K562 (cell line): ENCODE results near the gene ARRB2. TPM values are rescaled to one million over a fixed set of nuclear protein-coding genes. Genes with fewer than 3 reads are reported as not detected.
A peak's percentile ranks its signal among the peaks of the same experiment; 100 is the strongest.

Source experiments
- ATAC-seq: fragments of 200-7000 bp; cut with Tn5 transposase; 3 replicates; pipeline ENCODE4 v1.9.1; 2020; ENCODE audit warnings: moderate library complexity
- BruUV-seq: library from RNA; stranded (reverse); fragments of 400-500 nt; replicated peaks from 2 replicates; lab custom pipeline; 2021; lab: Mats Ljungman, UMichigan
- CTCF ChIA-PET: fragments of 300-600 bp; formaldehyde crosslinking; extraction: SDS; loops from one replicate; lab custom pipeline; 2021; ENCODE audit warnings: low intra/inter-chr PET ratio; lab: Yijun Ruan, JAX
- POLR2A ChIA-PET: fragments of 300-600, 350-650 bp; sonication (Branson Sonifier 250); formaldehyde crosslinking; extraction: SDS; loops from one replicate; lab custom pipeline; 2021; ENCODE audit warnings: antibody characterized with exemption, inconsistent platforms; lab: Yijun Ruan, JAX
- DNase-seq, 4 experiments: peaks; one replicate each; pipeline versions ENCODE4 v3.0.0 to v3.0.0-alpha.2; 2011 to 2018; ENCODE audit warnings: low spot score in 3 of 4, mixed read lengths in 3 of 4; ENCODE audit errors: extremely low read depth in 1 of 4
- FAIRE-seq: peaks from 2 replicates; lab custom pipeline; 2011; peaks lifted over from hg19 to GRCh38; lab: Jason Lieb, UNC
- H2AFZ ChIP-seq: 2 replicates; pipeline ENCODE4 v1.6.0; 2011; ENCODE audit warnings: low read depth, low read length, control low read depth, inconsistent platforms
- H3K27ac ChIP-seq: fragments of 200-600 bp; 3 replicates; pipeline ENCODE4 v1.8.0; 2011; ENCODE audit warnings: low read depth, mild to moderate bottlenecking, control low read depth, inconsistent platforms, low read length, moderate library complexity, mixed read lengths; ENCODE audit errors: extremely low read depth
- H3K27me3 ChIP-seq, 2 experiments: fragments of 300-600 bp in 1 of 2; 2 replicates in 1 of 2; 3 replicates in 1 of 2; pipeline versions ENCODE4 v1.6.0 to v1.8.0; 2011; ENCODE audit warnings: inconsistent platforms in 2 of 2, low read length in 2 of 2, mild to moderate bottlenecking in 1 of 2, mixed read lengths in 1 of 2, moderate library complexity in 1 of 2; ENCODE audit not compliant: control insufficient read depth in 2 of 2, insufficient read depth in 2 of 2
- H3K36me3 ChIP-seq: fragments of 300-600 bp; 3 replicates; pipeline ENCODE4 v1.8.0; 2011; ENCODE audit warnings: mild to moderate bottlenecking, low read length, inconsistent platforms; ENCODE audit not compliant: control insufficient read depth, insufficient read depth
- H3K4me1 ChIP-seq, 2 experiments: fragments of 200-600 bp in 1 of 2; replicated peaks in 1 of 2; 2 replicates in 1 of 2; 3 replicates in 1 of 2; pipeline versions ENCODE4 v1.5.1 to v1.8.0; 2011; ENCODE audit warnings: inconsistent platforms in 2 of 2, low read length in 2 of 2, mild to moderate bottlenecking in 1 of 2, mixed read lengths in 1 of 2, moderate library complexity in 1 of 2; ENCODE audit not compliant: control insufficient read depth in 2 of 2, insufficient read depth in 2 of 2
- H3K4me2 ChIP-seq: 2 replicates; pipeline ENCODE4 v1.6.1; 2011; ENCODE audit warnings: low read length, control low read depth, inconsistent platforms, mixed read lengths; ENCODE audit not compliant: insufficient read depth
- H3K4me3 ChIP-seq: fragments of 200-600 bp; sonication (generic), shearing (Covaris generic); 2 replicates; pipeline ENCODE4 v1.5.1; 2016; ENCODE audit warnings: control low read depth, inconsistent platforms
- H3K79me2 ChIP-seq: fragments of 200-600 bp; 3 replicates; pipeline ENCODE4 v1.8.0; 2011; ENCODE audit warnings: low read length, inconsistent platforms; ENCODE audit not compliant: control insufficient read depth, insufficient read depth
- H3K9ac ChIP-seq, 2 experiments: 2 replicates each; pipeline versions ENCODE4 v1.6.0 to v1.6.1; 2011; ENCODE audit warnings: low read depth in 2 of 2, low read length in 2 of 2, control low read depth in 1 of 2, inconsistent platforms in 1 of 2, mild to moderate bottlenecking in 1 of 2, mixed read lengths in 1 of 2; ENCODE audit not compliant: insufficient read depth in 1 of 2
- H3K9me1 ChIP-seq: one replicate; pipeline ENCODE4 v1.6.0; 2011; ENCODE audit warnings: inconsistent platforms, mild to moderate bottlenecking, low read length, moderate library complexity; ENCODE audit not compliant: control insufficient read depth, insufficient read depth
- H3K9me3 ChIP-seq: replicated peaks from 2 replicates; pipeline ENCODE4 v1.5.1; 2011; ENCODE audit warnings: low read depth, low read length, inconsistent platforms; ENCODE audit not compliant: control insufficient read depth, insufficient read depth
- H4K20me1 ChIP-seq: replicated peaks from 2 replicates; pipeline ENCODE4 v1.6.1; 2011; ENCODE audit warnings: low read length, inconsistent platforms, mixed read lengths; ENCODE audit not compliant: control insufficient read depth, insufficient read depth
- ETS2 ChIP-seq: IDR thresholded peaks from 2 replicates; pipeline ENCODE4 v1.6.1; 2016; ENCODE audit warnings: borderline replicate concordance, missing genetic modification characterization, mild to moderate bottlenecking, moderate library complexity, missing compliant biosample characterization; ENCODE audit not compliant: poor library complexity, severe bottlenecking
- HMGN3 ChIP-seq: IDR thresholded peaks from 2 replicates; pipeline ENCODE4 v1.6.1; 2011; ENCODE audit warnings: borderline replicate concordance, low read depth, mild to moderate bottlenecking, mixed read lengths, low read length; ENCODE audit not compliant: insufficient read length; ENCODE audit errors: extremely low read depth
- MCM3 ChIP-seq: fragments of 450-650 bp; IDR thresholded peaks from 2 replicates; pipeline ENCODE4 v1.6.1; 2016
- MLLT1 ChIP-seq, 2 experiments: fragments of 450-650 bp; IDR thresholded peaks; 2 replicates each; pipeline ENCODE4 v1.6.1; 2016
- PURB ChIP-seq: sonication (generic); formaldehyde crosslinking; IDR thresholded peaks from 2 replicates; pipeline ENCODE4 v1.9.0; 2021; ENCODE audit warnings: low read depth, mild to moderate bottlenecking, missing genetic modification reagents
- RBFOX2 ChIP-seq: fragments of 200-400 bp; formaldehyde crosslinking; IDR thresholded peaks from 2 replicates; pipeline ENCODE4 v1.6.1; 2017; ENCODE audit warnings: low read depth, mild to moderate bottlenecking, low read length, moderate library complexity
- SPI1 ChIP-seq: IDR thresholded peaks from 2 replicates; pipeline ENCODE4 v1.6.1; 2011; ENCODE audit warnings: low read depth, low read length, control low read depth, borderline replicate concordance
- SREBF1 ChIP-seq: fragments of 150-350 bp; IDR thresholded peaks from 2 replicates; pipeline ENCODE4 v1.6.1; 2014; ENCODE audit warnings: antibody characterized with exemption, low read depth, low read length, borderline replicate concordance
- ZNF592 ChIP-seq: fragments of 450-650 bp; IDR thresholded peaks from 2 replicates; pipeline ENCODE4 v1.6.1; 2017; ENCODE audit warnings: antibody characterized with exemption, mild to moderate bottlenecking
- WGBS: fragments of 100-300 bp; shearing (Covaris generic); methylation state at CpG from one replicate; pipeline ENCODE4 v1.1.6; 2016; ENCODE audit warnings: low coverage, mixed read lengths; ENCODE audit not compliant: insufficient coverage; ENCODE audit errors: missing lambda C conversion rate; 5-methylcytosine and 5-hydroxymethylcytosine counted together
- in situ Hi-C: fragments of 300-500 bp; cut with MboI; formaldehyde crosslinking; loops from 4 replicates; pipeline ENCODE4 v1.15.0; 2018; ENCODE audit warnings: inconsistent platforms, mixed read lengths
- intact Hi-C: fragments of 100-400 bp; cut with micrococcal nuclease; formaldehyde crosslinking; loops from 2 replicates; pipeline ENCODE4 v1.14.2; 2022
- polyA plus RNA-seq, 8 experiments: library from polyadenylated mRNA; depleted of rRNA in 4 of 8; stranded (reverse) in 5 of 8; unstranded in 3 of 8; fragments of >200 nt; fragmentation: Nextera tagmentation in 2 of 8; fragmentation: Illumina TruSeq in 1 of 8; extraction: Ambion mirVana in 2 of 8; extraction: Trizol in 1 of 8; gene quantifications; 2 replicates each; pipeline versions ENCODE4 v1.2.1 to v1.2.3, GENCODE V29; 2011 to 2014; ENCODE audit warnings: inconsistent platforms in 1 of 8, missing spikeins in 1 of 8
- total RNA-seq, 7 experiments: library from RNA; depleted of rRNA in 6 of 7; stranded (reverse); fragments of >200 nt in 6 of 7; fragmentation: Illumina TruSeq in 2 of 7; extraction: Trizol in 2 of 7; gene quantifications; 2 replicates each; pipeline versions ENCODE4 v1.2.1 to v1.2.3, GENCODE V29; 2011 to 2021; ENCODE audit warnings: low replicate concordance in 1 of 7

ARRB2 gene
- total and polyA plus RNA-seq, 9 of the 15 experiments (the other 6 are each of a cell fraction or from before 2014, with no cell fraction given): 0.79 to 15.3 (median 8.8) TPM

- Histone ChIP-seq H3K36me3 (no peaks in the 10 kb centered on the region), H3K27ac (peak overlapping the region; percentile 50; the same call in 1 of the 3 replicates), H3K27me3 (no peaks in the 10 kb centered on the region), H4K20me1 (0 out of 2 replicates have a peak, but pooled peaks cover 4% of the 10 kb centered on the region), H3K4me3 (peak overlapping the region; percentile 56), H3K9ac (peak overlapping the region; percentile 51 to 89; a peak in 3 of 4 replicates), H3K9me1 (no peaks in the 10 kb centered on the region), H3K4me2 (peak overlapping the region; percentile 57), H3K9me3 (no peaks in the 10 kb centered on the region), H3K79me2 (no peaks in the 10 kb centered on the region), H2AFZ (peak overlapping the region; percentile 72), H3K4me1 (peaks cover 3 to 21% of the 10 kb centered on the region in 2 experiments; a peak in 4 of 5 replicates)
- ChIA-PET CTCF (interaction anchor here (1.3 to 1.8 kb wide), 4 partner anchors 20 to 178 kb away, joined by 7 to 13 read pairs (median 11); partner anchors contain the start of genes GLTPD2 and MED11), POLR2A (interaction anchor here (0.6 to 1.2 kb wide), 2 partner anchors 79 to 363 kb away, joined by 3 to 4 read pairs; no protein-coding TSS in a partner anchor)
- 18% methylated on average over 19 of the region's 57 CpGs for WGBS
- BruUV-seq: TSS peak; percentile 19
- intact Hi-C loops: loop anchor here (1.0 to 2.0 kb wide), 3 partner anchors 20 to 178 kb away; partner anchors contain the start of gene MED11
- FAIRE-seq (no peak), DNase-seq (peak in 1 of 4 experiments; percentile 26), ATAC-seq (no peak)
- in situ Hi-C loops: loop anchor here (5.0 kb wide), 1 partner anchor 171 kb away; no protein-coding TSS in a partner anchor
- no peak for TF ChIP-seq ETS2 (tag)
- TF ChIP-seq MCM3: no peak
- TF ChIP-seq ZNF592: no peak
- peak; percentile 5 for TF ChIP-seq RBFOX2
- no peak for TF ChIP-seq MLLT1 (IDR thresholded peaks at IDR 0.05)
- TF ChIP-seq SPI1: 0 out of 2 replicates have a peak, but pooled peaks have one; percentile 11
- no peak for TF ChIP-seq SREBF1
- no peak for TF ChIP-seq PURB
- peak; percentile 3 for TF ChIP-seq HMGN3
These were observed 532 bp downstream of the ARRB2 start for GRCh38 chr17:4710693-4711634.
